Suprapubic skin (tissue), 4 donors: Measurements from ENCODE around the gene MRAS. TPM values are rescaled to one million over a fixed set of nuclear protein-coding genes. Genes with fewer than 3 reads are reported as not detected.
A peak's percentile ranks its signal among the peaks of the same experiment; 100 is the strongest.

ENCODE experiments used
- DNase-seq, 2 donors: peaks; one replicate each; pipeline ENCODE4 v3.0.0-alpha.2; 2019; ENCODE audit warnings: low spot score in 2 of 2
- H3K27ac ChIP-seq: fragments of 200-600 bp; sonication (generic); one replicate; pipeline ENCODE4 v1.5.1; 2019
- H3K27me3 ChIP-seq: fragments of 200-600 bp; sonication (generic); one replicate; pipeline ENCODE4 v1.5.1; 2019
- H3K36me3 ChIP-seq: fragments of 200-600 bp; sonication (generic); one replicate; pipeline ENCODE4 v1.5.1; 2019
- H3K4me1 ChIP-seq: fragments of 200-600 bp; sonication (generic); one replicate; pipeline ENCODE4 v1.5.1; 2019
- H3K4me3 ChIP-seq: fragments of 200-600 bp; sonication (generic); one replicate; pipeline ENCODE4 v1.5.1; 2019; ENCODE audit warnings: mild to moderate bottlenecking
- H3K9me3 ChIP-seq: fragments of 200-600 bp; sonication (generic); one replicate; pipeline ENCODE4 v1.5.1; 2019
- EP300 ChIP-seq: sonication (generic); formaldehyde crosslinking; IDR thresholded peaks from one replicate; pipeline ENCODE4 v1.6.1; 2017; ENCODE audit warnings: antibody characterized with exemption
- POLR2A ChIP-seq, 2 donors: fragments of 450-650 bp; IDR thresholded peaks; one replicate each; pipeline ENCODE4 v1.6.1; 2017; ENCODE audit warnings: antibody characterized with exemption in 2 of 2, mild to moderate bottlenecking in 2 of 2, moderate library complexity in 2 of 2
- POLR2AphosphoS5 ChIP-seq, 3 donors: sonication (generic); formaldehyde crosslinking; IDR thresholded peaks; one replicate each; pipeline ENCODE4 v1.6.1; 2017; ENCODE audit warnings: antibody characterized with exemption in 3 of 3
- WGBS: methylation state at CpG from one replicate; pipeline ENCODE4 v1.1.5; 2018; 5-methylcytosine and 5-hydroxymethylcytosine counted together
- total RNA-seq, 4 donors: library from RNA; depleted of rRNA; stranded (reverse); fragments of >200 nt; gene quantifications; one replicate each; pipeline ENCODE4 v1.1.0, GENCODE V29; 2016
- TF ChIP-seq, protein P1 (sequence below), 2 donors: fragments of 200-600 bp in 1 of 2; fragments of 450-650 bp in 1 of 2; sonication (generic) in 1 of 2; IDR thresholded peaks; one replicate each; pipeline ENCODE4 v1.5.1; 2016 to 2019; ENCODE audit warnings: antibody characterized with exemption in 2 of 2, mild to moderate bottlenecking in 1 of 2, moderate library complexity in 1 of 2

The MRAS gene
- total RNA-seq, 4 donors from 2014 or later, result 10.1 to 39.8 (median 20.1) TPM

GRCh38 chr3:138394686-138395085, 46.3 kb downstream of the MRAS start:
- no peaks in the 10 kb centered on the region for H3K36me3 ChIP-seq
- 96% methylated on average over 5 of the region's 5 CpGs for WGBS
- TF ChIP-seq POLR2A (IDR thresholded peaks at IDR 0.05), result no peak
- TF ChIP-seq EP300, result no peak
- TF ChIP-seq POLR2AphosphoS5 (IDR thresholded peaks at IDR 0.05), result no peak
- TF ChIP-seq, protein P1, sequence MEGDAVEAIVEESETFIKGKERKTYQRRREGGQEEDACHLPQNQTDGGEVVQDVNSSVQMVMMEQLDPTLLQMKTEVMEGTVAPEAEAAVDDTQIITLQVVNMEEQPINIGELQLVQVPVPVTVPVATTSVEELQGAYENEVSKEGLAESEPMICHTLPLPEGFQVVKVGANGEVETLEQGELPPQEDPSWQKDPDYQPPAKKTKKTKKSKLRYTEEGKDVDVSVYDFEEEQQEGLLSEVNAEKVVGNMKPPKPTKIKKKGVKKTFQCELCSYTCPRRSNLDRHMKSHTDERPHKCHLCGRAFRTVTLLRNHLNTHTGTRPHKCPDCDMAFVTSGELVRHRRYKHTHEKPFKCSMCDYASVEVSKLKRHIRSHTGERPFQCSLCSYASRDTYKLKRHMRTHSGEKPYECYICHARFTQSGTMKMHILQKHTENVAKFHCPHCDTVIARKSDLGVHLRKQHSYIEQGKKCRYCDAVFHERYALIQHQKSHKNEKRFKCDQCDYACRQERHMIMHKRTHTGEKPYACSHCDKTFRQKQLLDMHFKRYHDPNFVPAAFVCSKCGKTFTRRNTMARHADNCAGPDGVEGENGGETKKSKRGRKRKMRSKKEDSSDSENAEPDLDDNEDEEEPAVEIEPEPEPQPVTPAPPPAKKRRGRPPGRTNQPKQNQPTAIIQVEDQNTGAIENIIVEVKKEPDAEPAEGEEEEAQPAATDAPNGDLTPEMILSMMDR (IDR thresholded peaks at IDR 0.05), result no peak
- no peak overlapping the region for H3K4me3 ChIP-seq
- no peak overlapping the region for H3K27ac ChIP-seq
- peak in 1 of 2 donors; percentile 50 for DNase-seq
- H3K27me3 ChIP-seq, result no peaks in the 10 kb centered on the region
- peaks cover 11% of the 10 kb centered on the region for H3K4me1 ChIP-seq
- no peaks in the 10 kb centered on the region for H3K9me3 ChIP-seq

- Histone ChIP-seq H3K4me3 (no peak overlapping the region), H3K4me1 (no peaks in the 10 kb centered on the region), H3K9me3 (no peaks in the 10 kb centered on the region), H3K36me3 (peaks cover 6% of the 10 kb centered on the region), H3K27me3 (no peaks in the 10 kb centered on the region), H3K27ac (no peak overlapping the region)
- no peak for TF ChIP-seq EP300
- TF ChIP-seq, protein P1 (IDR thresholded peaks at IDR 0.05), result no peak
- no peak for TF ChIP-seq POLR2A (IDR thresholded peaks at IDR 0.05)
- no peak for TF ChIP-seq POLR2AphosphoS5 (IDR thresholded peaks at IDR 0.05)
- peak in 1 of 2 donors; percentile 68 for DNase-seq
- 94% methylated on average over 12 of the region's 12 CpGs for WGBS
Measured at GRCh38 chr3:138395865-138396751, 47.7 kb downstream of the MRAS start.

DNA sequence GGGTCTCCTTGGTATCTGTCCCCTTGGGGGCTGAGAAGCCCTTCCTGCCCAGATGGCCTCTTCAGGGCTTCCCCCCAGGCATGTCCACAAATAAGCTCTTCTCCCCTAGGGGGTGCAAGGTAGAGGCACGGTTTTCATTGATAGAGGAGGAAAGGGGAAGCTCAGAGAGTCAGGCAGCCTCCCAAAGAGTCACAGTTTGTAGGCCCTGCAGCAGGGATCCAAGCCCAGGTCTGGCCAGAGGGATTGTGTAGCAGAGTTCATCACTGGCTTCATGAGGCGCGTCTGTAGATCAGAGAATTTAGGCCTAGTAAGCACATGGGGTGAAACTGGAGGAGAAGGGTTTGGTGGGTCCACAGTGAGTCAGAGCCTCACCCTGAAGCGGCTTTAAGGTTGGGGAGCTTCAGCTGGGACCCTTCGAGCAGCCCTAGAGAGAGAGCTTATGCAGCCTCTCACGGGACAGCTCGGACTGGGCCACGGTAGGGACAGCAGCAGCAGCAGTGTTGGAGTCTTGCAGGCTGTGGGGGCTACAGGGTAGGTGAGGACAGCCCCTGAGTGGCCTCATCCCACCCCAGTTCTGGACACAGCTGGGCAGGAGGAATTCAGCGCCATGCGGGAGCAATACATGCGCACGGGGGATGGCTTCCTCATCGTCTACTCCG, 48.5 kb downstream of the MRAS start:
- DNase-seq, result peak in 1 of 2 donors; percentile 65
- Histone ChIP-seq H3K27ac (no peak overlapping the region), H3K4me1 (no peaks in the 10 kb centered on the region), H3K27me3 (no peaks in the 10 kb centered on the region), H3K36me3 (peaks cover 6% of the 10 kb centered on the region), H3K4me3 (no peak overlapping the region), H3K9me3 (no peaks in the 10 kb centered on the region)
- WGBS, result 94% methylated on average over 12 of the region's 14 CpGs
- TF ChIP-seq POLR2A (IDR thresholded peaks at IDR 0.05) (no peak), EP300 (no peak), POLR2AphosphoS5 (IDR thresholded peaks at IDR 0.05) (no peak)
- TF ChIP-seq, protein P1 (IDR thresholded peaks at IDR 0.05), result no peak

GRCh38 chr3:138397983-138398382, 49.6 kb downstream of the MRAS start:
- Histone ChIP-seq H3K4me1 (no peaks in the 10 kb centered on the region), H3K4me3 (no peak overlapping the region), H3K36me3 (peaks cover 7% of the 10 kb centered on the region), H3K27me3 (no peaks in the 10 kb centered on the region), H3K27ac (no peak overlapping the region), H3K9me3 (no peaks in the 10 kb centered on the region)
- WGBS, result 86% methylated on average over 3 of the region's 4 CpGs
- peak in 1 of 2 donors; percentile 69 for DNase-seq
- TF ChIP-seq, protein P1 (IDR thresholded peaks at IDR 0.05), result no peak
- TF ChIP-seq POLR2AphosphoS5 (IDR thresholded peaks at IDR 0.05), result no peak
- no peak for TF ChIP-seq POLR2A (IDR thresholded peaks at IDR 0.05)
- no peak for TF ChIP-seq EP300
